ENCODE results near the gene FRYL.

The FRYL gene

DNA sequence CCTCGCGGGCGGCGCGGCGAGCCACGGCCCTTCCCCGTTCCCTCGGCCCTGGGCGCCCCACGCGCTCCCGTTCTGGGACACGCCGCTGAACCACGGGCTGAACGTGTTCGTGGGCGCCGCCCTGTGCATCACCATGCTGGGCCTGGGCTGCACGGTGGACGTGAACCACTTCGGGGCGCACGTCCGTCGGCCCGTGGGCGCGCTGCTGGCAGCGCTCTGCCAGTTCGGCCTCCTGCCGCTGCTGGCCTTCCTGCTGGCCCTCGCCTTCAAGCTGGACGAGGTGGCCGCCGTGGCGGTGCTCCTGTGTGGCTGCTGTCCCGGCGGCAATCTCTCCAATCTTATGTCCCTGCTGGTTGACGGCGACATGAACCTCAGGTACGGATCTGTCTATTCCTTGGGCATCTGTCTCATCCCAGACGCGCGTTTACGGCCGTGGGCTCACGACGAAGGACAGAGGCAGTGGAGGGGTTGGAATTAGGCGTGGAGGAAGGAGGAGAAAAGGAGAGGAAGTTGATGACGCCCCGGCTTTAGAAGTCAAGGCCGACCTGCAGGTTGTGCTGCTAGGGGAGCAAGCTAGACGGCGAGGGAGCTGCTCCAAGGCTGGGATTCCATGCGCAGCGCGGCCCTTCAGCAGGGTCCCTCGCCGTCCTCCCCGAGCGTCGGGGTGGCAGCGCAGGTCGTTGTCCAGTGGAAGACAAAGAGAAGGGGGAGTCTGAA lies 296.1 kb downstream of the FRYL start:
- no peak for DNase-seq (ENCODE audit: extremely low read depth, low read depth)
- TF ChIP-seq, protein P1, sequence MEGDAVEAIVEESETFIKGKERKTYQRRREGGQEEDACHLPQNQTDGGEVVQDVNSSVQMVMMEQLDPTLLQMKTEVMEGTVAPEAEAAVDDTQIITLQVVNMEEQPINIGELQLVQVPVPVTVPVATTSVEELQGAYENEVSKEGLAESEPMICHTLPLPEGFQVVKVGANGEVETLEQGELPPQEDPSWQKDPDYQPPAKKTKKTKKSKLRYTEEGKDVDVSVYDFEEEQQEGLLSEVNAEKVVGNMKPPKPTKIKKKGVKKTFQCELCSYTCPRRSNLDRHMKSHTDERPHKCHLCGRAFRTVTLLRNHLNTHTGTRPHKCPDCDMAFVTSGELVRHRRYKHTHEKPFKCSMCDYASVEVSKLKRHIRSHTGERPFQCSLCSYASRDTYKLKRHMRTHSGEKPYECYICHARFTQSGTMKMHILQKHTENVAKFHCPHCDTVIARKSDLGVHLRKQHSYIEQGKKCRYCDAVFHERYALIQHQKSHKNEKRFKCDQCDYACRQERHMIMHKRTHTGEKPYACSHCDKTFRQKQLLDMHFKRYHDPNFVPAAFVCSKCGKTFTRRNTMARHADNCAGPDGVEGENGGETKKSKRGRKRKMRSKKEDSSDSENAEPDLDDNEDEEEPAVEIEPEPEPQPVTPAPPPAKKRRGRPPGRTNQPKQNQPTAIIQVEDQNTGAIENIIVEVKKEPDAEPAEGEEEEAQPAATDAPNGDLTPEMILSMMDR (IDR thresholded peaks at IDR 0.05; ENCODE audit: low read depth, low read length): no peak

DNA sequence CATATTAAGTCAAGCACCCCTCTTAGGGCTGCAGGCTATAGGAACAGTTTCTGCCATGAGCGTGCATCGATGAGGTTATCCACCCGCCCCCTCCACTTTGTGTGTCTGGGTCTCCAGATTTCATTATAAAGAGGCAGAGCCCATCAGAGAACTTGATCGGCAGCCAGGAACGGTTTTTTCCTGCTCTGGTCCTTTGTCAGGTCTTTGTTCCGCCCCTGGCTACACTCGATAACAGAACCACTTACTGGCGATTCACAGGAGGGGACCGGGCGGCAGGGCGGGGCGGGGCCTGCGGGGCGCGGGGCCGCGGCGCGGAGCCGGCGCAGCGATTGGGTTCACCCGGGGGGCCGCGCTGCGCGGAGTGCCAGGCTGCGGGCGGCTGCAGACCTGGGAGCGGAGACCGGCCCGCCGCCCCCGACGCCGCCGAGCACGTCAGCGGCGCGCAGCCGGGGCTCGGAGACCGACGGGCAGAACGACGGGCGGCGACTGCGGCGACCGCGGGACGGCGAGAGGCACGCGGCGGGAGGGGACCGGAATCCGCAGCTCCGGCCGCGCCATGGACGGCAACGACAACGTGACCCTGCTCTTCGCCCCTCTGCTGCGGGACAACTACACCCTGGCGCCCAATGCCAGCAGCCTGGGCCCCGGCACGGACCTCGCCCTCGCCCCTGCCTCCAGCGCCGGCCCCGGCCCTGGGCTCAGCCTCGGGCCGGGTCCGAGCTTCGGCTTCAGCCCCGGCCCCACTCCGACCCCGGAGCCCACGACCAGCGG lies 296.9 kb downstream of the FRYL start, which contains the start of gene SLC10A4:
SLC10A4 (plus strand) TSS at position 338 of the 771 bp plus-strand sequence; CDS start at position 557, 219 bp downstream.
- no peak for DNase-seq (ENCODE audit: extremely low read depth, low read depth)
- TF ChIP-seq, protein P1 (IDR thresholded peaks at IDR 0.05; ENCODE audit: low read depth, low read length): no peak

DNA sequence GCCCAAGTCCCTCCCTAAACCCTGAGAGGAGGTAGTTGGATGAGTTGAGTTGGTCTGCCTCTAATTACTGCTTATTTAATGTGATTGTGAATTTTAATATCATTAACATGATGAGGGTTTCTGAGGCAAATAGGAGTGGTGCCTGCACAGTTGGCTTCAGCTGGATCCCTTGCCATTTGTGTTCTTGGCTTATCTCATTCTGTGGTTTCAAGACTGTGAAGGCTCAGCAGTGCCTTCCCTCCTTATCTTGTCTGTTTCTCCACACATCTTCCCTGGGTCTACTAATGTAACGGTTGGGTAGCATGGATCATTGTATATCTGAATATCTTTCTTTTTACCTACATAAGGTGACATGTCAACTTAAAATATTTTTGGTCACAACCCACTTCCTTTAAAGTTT lies 298.5 kb downstream of the FRYL start:
- TF ChIP-seq, protein P1 (IDR thresholded peaks at IDR 0.05; ENCODE audit: low read depth, low read length): no peak
- no peak for DNase-seq (ENCODE audit: extremely low read depth, low read depth)

DNA sequence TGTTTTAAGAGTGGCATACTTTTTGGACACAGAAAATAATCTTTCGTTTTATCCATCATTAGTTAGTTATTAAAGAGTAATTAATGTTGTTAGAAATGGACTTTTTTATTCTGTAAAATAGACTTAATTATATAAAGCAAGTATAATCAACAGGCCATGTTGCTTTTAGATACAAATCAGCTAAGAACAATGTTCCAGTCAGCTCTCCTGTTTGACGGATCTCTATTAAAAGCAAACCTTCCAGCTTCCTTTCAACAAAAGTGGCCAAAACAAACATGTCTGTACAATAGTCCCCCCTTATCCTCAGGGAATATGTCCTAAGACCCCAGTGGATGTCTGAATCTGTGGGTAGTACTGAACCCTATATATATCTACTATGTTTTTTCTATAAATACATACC lies 301.8 kb downstream of the FRYL start:
- TF ChIP-seq, protein P1 (IDR thresholded peaks at IDR 0.05; ENCODE audit: low read depth, low read length): no peak

DNA sequence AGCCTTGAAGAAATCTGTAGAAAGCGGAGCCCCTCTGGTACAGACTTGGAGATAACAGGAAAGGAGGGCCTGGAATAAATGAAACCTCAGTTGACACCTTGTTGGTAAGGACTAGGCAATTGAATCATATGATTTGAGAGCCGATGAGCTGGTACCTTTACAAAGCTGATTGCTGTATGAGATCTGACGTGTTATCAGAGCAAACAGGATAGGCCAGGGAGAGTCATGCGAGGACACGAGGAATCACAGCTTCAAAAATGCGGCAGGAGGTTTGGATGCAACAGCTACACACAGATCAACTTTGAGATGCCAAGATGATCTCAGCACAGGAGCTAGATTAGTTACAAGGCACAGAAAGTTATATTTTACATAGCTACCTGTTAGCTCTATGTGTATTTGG lies 304.3 kb downstream of the FRYL start:
- DNase-seq (ENCODE audit: extremely low read depth, low read depth): no peak
- TF ChIP-seq, protein P1 (IDR thresholded peaks at IDR 0.05; ENCODE audit: low read depth, low read length): no peak

More for the DNA sequence above, 301.8 kb downstream of the FRYL start:
- no peak for DNase-seq (ENCODE audit: extremely low read depth, low read depth)

DNA sequence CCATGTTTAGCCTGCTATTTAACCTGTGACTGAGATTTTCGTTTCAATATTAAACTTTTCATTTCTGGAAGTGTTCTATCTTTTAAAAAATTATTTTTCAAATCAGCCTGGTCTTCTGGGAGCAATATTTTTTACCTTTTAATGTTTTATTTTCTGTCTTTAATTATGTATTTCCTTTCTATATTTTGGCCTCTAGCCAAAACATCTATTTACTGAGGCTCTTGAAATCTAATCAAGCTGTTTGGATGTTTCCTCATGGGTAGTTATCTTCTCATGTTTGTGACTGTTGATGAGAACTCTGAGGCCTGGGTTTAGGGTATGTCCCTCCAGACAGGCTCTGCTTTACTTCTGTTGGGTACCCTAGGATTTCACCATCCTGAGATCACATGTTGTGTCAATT lies 307.3 kb downstream of the FRYL start:
- TF ChIP-seq, protein P1 (IDR thresholded peaks at IDR 0.05; ENCODE audit: low read depth, low read length): no peak
- DNase-seq (ENCODE audit: extremely low read depth, low read depth): no peak

DNA sequence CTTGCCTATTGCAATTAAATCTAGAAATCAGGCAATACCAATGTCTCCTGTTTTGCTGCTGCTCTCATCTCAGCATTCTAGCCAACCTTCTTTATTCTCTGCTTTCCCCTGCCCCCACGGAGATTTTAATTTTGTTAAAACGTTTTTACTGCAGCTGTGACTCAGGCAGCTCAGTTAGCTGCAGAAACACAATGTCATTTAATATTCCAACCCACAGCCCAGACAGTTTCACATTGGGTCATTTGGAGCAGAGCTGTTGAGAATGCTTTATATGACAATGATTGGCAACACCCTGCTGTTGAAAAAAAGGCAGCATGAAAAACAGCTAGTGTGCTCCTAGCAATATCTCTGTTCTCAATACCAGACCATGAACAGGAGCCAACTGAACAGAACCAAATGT lies 309.5 kb downstream of the FRYL start:
- TF ChIP-seq, protein P1 (IDR thresholded peaks at IDR 0.05; ENCODE audit: low read depth, low read length): no peak
- DNase-seq (ENCODE audit: extremely low read depth, low read depth): no peak

All from AG09319 (cell line).